Stimulated activated CD8-positive, alpha-beta memory T cell treated with anti-CD3 and anti-CD28 coated beads, Interleukin-4, amount 100 ng/mL, for 48 hours (primary cell): ENCODE data around the gene CHAMP1.

Experiments used
- DNase-seq: peaks from one replicate; pipeline ENCODE4 v3.0.0-alpha.2; 2020

The CHAMP1 gene, protein sequence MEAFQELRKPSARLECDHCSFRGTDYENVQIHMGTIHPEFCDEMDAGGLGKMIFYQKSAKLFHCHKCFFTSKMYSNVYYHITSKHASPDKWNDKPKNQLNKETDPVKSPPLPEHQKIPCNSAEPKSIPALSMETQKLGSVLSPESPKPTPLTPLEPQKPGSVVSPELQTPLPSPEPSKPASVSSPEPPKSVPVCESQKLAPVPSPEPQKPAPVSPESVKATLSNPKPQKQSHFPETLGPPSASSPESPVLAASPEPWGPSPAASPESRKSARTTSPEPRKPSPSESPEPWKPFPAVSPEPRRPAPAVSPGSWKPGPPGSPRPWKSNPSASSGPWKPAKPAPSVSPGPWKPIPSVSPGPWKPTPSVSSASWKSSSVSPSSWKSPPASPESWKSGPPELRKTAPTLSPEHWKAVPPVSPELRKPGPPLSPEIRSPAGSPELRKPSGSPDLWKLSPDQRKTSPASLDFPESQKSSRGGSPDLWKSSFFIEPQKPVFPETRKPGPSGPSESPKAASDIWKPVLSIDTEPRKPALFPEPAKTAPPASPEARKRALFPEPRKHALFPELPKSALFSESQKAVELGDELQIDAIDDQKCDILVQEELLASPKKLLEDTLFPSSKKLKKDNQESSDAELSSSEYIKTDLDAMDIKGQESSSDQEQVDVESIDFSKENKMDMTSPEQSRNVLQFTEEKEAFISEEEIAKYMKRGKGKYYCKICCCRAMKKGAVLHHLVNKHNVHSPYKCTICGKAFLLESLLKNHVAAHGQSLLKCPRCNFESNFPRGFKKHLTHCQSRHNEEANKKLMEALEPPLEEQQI

DNA sequence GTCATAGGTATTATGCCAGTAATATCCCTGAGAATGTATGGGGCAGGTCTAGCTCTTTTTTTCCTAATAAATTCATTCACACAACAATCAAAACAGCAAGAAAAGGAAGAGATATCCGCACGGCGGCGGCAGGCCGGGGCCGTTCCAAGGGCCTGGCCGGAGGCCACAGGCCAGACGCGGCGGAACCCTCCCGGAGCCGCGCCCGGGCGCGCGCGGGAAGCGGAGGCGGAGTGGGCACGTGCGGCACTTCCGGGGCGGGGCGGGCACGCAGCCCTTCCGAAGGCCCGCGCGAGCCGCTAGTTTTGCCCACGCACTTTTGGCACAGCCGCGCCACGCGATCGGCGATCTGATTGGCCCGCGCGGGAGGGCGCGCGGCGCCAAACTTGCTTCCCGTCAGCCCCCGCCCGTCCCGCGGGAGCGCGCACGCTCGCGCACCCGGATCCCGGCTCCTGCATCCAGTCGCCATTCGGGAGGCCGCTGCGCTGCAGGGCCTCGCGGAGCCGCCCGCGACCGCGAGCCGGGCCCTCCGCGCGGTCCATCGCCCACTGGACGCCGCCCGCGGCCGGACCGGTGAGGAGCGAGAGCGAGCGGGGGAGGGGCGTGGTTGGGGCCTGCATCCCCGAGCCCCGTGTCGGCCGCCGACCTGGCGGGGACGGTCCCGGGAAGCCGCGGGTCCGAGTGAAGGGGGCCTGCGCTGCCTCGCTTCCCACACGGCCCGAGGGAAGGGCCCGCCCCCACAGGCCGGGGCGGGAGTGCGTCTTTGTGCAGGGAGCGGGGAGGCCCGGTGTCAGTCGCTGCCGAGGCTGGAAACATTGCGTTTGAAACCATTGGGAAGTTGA, at the start of gene CHAMP1:
Gene CHAMP1 (plus strand): TSS at position 430 of the 839 bp plus-strand sequence. CDS start 9,340 bp downstream, outside the sequence.
- peak; percentile 96 for DNase-seq

DNA sequence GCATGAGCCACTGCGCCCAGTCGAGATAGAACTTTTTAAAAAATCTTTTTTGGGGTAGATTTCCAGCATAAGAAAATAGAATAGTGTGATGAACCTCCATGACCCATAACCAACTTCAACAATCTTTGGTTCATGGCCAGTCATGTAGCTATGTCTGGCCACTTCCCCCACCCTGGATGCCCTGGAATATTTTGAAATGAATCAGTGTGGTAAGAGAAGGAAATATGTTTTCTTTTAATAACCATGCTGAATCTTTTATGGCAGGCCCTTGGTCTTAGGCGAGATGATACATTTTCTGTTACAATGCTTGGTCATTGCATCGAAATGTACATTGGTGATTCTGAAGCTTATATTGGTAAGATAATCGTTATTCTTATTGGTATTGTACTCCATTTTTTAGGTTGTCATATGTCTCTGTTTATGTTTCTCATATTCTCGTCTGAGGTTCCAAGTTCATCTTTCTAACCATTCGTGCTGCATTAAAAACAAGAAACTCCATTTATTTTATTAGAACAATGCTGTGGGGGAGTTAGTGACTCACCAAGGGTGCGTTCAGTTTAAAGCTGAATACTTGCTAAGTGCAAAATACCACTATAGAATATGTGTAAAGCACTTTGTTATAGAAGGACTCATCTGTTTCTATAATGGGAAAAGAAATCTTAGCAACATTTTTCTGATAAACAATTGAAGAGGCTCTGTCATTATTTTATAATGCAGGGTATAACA, 49.3 kb upstream of the CHAMP1 start:
- no peak for DNase-seq

DNA sequence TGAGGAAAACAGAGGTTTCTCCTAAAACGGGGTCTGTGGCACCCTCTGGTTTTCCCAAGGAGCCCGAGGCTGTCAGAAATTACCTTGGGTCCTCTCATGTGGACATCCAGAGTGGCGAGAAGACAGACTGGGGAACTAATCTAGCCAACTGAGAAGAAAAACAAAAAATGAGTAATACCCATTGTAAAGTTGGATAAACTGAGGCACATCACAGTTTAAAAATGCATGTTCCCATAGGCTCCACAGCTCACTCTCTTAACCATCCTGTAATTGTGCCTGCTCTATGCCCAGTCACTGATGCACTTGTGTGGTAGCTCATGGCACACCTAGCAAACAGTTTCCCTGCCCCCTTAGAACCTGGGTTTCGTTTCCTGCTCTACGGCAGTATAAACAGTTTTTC, 48.1 kb upstream of the CHAMP1 start:
- no peak for DNase-seq

DNA sequence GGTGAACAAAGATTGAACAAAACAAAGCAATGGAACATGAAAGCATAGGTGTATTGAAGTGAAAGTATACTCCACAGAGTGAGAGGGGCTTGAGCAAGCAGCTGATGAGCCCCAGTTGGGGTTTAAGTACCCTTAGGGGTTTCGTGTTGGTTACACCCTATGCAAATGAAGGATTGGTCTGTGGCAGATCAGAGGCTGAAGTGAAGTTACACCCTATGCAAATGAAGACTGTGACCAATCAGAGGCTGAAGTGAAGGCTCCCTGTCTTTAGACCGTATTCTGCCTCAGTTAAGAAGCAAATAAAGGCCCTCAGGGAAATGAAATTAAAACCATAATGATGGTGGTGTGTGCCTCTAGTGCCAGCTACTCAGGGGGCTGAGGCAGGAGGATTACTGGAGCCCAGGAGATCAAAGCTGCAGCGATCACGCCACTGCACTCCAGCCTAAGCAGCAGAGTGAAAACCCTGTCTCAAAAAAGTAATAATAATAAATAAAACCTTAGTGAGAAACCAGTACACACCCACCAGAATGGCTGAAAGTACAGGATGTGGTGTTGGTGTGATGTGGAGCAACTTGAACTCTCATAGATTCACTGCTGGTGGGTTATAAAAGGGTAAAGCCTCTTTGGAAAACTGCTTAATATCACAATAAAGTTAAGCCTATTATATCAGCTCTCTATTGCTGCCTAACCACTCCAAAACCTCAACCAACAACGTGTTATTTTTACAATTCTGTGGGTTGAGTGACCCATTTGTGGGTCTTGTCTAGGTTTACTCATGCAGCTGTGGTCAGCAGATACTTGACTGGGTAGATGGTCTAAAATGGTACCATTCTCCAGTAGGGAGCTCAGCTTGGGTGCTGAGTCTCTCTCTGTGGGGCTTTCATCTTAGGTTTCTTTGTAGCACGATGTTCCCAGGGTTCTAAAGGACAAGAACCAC, 45.7 kb upstream of the CHAMP1 start:
- no peak for DNase-seq

DNA sequence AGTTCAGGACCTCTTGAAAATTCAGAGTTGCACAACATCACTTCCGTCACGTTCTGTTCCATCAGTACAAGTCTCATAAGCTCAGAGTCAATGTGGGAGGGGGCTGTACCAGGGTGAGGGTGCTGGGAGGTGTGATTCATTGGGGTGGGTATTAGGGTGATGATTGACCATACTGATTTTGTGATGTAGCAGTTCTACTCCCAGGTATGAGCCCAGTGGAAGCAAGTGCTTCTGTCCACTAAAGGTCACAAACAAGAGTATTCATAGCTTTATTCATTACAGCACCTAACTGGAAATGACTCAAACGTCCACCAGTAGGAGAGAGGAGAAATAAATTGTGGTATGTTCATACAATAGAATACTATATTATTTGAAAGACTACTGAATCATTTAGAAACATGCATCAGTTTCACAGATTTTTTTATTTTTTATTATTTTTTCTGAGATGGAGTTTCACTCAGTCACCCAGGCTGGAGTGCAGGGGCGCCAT, 45.0 kb upstream of the CHAMP1 start:
- DNase-seq, result no peak

DNA sequence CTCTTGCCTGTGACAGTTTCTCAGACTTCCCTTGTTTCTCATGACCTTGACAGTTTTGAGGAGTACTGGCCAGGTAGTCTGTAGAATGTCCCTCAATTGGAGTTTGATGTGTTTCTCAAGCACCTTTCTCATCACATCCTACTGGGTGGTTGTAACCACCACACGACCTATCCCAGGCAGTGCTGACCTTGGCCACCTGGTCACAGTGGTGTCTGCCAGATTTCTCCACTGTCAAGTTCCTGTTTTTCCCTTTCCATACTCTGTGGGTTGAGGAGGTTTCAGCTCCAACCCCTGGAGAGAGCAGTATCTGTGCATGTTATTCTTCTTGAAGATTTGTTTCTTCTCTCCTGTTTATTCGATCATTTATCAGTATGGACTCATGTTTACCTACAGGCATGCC, 41.3 kb upstream of the CHAMP1 start:
- DNase-seq, result no peak

DNA sequence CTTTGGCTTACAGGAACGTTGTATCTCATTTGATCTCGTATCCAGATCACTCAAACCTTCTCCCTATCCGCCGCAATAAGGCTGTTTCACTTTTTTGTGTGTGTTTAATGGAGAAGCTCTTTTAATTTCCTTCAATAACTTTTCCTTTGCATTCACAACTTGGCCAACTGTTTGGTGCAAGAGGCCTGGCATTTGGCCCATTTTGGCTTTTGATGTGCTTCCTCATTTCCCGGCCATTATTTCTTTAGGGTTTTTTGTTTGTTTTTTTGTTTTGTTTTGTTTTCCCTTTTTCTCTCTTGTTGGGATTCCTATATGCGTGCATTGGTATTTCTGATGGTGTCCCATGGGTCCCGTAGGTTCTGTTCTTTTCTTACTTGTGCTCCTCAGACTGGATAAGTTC, 39.0 kb upstream of the CHAMP1 start:
- no peak for DNase-seq

DNA sequence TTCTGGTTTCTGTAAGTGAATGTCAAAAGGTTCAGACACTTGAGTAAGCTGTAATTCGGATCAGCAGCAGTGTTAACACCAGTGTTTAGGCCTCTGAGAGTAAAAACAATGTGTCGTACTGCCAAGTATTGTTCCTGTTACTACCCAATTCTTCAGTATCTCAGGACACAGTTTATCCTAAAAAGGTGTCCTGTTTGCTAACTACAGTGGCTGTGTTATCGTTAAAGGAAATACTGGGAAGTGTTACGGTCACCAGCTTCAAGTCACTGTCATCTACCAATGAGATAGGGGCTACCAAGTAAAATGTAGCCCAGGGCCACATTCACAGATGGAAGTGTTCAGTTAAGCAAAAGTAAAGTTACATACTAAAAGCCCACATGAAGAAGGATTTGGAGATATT, 35.2 kb upstream of the CHAMP1 start:
- no peak for DNase-seq

DNA sequence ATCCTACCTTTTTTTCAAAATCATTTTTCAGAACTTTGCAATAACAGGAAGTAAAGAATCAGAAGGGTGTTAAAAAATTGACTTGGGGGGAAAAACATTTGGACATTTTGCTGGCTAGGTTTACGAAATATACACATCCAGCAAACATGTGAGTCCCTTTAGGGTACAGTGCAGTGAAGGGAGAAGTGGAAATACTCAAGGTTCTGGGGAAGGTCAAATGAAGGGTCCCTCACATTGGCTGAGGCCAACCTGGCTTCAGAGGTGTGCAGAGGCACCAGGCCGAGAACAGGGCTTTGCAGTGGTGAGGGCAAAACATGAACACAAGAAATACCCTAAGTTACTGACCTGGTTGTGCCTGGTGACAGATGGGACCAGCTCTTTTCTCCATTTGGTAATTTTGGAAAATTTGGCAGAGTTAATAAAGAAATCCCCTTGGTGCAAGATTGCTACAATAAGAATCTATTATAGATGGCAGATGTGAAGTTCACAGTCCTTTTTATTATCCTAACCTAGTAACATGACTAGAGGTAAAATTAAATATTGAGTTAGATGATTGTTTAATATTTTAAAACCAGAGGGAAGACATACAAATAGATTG, 34.4 kb upstream of the CHAMP1 start:
- no peak for DNase-seq

DNA sequence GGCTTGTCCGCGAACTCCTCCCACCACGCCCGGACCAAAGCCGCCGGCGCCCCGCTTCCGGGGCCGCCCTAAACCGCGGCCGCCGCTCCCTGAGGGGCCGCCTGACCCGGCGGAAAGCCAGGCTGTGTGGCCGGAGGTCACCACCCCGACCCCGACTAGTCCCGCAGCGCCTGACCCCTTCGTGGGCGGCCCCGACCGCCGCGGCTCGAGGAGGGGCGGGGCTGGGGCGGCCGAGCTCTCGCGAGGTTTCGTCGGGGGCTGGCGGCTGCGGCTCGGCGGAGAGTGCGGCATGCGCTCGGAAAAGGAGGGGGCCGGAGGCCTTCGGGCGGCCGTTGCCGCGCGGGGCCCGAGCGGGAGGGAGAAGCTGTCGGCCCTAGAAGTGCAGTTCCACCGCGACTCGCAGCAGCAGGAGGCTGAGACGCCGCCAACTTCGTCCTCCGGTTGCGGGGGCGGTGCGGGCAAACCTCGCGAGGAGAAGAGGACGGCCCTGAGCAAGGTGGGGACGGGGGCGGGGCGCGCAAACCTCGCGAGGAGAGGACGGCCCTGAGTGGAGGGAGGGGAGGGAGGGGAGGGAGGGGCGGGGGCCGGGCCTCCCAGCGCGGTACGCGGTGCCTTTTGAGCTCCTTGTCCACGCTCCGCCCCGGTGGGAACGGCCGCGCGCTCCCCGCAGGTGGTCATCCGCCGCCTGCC, 32.8 kb upstream of the CHAMP1 start, which contains the start of gene UPF3A:
Gene UPF3A (plus strand): TSS at position 251 of the 690 bp plus-strand sequence. CDS start 39 bp downstream, at position 290.
- DNase-seq, result peak; percentile 90

DNA sequence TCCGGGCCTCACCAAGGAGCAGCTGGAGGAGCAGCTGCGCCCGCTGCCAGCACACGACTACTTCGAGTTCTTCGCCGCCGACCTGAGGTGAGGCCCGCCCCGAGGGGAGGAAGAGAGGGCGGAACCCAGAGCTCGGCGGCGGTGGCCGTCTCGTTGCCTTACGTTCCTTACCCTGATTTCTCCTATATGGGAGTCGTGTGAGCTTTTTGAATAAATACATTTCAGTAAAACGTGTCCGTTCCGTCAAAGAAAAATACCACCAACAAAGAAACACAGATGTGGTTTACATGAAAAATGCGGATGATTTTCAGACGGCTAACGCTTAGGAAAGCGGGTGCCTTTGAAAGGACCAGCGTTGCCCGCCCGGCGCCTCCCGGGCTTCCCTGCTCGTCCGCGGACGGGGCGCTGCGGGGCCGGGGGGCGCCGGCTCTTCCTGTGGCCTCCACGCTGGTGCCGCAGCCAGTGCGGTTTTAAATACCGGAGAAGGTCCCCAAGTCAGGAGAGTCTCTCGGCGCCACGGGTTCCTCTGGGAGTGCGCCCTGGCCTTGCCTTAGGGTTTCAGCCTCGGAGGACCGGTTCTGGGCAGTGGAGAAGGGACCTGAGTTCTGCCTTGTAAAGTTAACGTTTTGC, 32.1 kb upstream of the CHAMP1 start:
- DNase-seq, result peak; percentile 54

DNA sequence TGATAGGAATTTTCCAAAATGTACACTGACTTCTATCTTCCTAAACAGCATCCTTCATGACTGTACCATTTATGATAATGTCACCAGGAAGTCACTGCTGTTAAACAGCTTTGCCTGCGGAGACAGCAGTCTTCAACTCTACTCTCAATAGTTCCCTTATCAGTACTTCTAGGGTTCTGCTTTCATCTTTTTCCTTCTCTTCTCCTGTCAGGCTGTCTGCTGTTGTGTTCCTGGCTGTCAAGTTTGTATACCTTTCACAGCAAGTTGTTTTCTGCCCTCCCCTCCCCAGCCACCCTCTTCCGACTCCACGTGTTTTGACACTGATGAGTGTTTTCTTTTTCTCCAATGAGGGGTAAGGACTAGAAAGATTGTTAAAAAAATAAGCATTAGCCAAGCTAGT, 30.7 kb upstream of the CHAMP1 start:
- DNase-seq, result no peak

DNA sequence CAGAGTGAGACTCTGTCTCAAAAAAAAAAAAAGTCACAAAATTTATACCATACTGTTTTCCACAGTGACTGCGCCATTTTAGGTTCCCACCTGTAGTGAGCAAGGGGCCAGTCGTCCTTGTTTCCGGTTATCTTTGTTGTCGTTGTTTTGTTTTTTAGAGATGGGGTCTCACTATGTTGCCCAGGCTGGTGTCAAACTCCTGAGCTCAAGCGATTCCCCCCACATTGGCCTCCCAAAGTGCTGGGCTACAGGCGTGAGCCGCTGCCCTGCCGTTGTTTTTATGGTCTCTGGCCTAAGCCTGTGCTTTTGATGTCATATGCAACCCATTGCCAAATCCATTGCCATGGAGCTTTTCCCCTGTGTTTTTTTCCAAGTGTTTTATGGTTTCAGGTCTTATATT, 29.6 kb upstream of the CHAMP1 start:
- no peak for DNase-seq

DNA sequence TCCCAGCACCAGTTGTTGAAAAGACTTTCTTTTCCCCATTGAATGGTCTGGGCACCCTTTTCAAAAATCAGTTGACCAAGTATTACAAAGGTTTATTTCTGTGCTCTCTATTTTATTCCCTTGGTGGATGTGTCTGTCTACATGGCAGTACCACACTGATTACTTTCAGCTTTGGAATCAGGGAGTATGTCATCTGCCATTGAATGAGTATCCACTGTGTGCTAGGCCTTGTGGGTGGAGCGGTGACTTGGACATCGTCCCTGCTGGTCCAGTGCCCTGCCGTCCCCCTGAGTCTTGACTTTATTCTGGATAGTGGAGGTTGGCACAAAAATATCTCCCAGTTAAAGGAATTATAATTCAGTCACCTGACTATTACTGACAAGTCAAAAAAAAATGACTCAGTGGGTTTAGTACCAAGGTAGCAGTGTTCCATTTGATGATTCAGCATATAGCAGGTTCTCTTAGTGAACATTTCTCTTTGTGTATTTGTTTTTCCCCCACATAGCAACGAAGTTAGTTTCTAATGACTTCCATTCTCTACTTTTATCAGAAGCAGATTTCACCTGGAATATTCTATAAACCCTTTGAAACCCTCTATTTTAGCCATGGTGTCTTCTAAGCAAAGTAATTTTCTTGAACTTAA, 29.0 kb upstream of the CHAMP1 start:
- DNase-seq, result no peak

DNA sequence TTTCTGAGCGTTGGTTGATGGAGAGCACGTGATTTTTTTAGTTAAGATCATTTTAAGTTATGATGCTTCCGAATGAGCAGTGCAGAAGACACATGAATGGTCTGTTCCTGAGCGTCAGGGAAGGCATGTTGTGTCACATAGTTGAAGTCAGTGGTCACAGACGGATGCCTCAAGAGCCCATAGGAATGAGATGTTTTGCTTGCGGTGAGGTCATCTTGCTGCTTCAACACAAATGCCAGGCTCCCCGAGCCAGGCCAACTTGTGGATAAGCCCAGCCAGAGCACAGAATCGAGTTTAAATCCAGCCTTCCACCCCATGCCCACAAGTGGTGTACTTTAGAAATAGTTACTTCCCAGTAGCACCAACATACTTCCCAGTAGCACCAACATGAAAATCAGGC, 27.5 kb upstream of the CHAMP1 start:
- no peak for DNase-seq

DNA sequence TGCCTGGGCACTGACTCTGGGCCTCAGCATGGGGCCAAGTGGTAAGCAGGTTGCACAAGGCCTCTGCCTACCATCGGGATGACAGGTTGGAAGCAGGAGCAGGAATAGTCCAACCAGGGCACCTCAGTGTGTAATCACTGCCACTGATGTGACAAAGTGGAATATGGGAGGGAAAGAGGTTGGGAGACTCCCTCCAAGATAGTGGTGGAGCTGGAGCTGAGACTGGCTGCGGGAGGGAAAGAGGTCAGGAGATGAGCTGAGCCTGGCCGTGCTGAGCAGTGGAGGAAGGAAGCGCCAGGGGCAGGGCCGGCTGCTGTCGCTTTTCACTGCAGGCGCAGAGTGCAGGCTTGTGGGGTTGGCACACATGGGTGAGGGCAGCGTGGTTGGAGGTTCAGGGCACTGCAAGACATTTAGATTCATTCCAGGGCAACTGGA, 26.1 kb upstream of the CHAMP1 start:
- DNase-seq, result no peak

DNA sequence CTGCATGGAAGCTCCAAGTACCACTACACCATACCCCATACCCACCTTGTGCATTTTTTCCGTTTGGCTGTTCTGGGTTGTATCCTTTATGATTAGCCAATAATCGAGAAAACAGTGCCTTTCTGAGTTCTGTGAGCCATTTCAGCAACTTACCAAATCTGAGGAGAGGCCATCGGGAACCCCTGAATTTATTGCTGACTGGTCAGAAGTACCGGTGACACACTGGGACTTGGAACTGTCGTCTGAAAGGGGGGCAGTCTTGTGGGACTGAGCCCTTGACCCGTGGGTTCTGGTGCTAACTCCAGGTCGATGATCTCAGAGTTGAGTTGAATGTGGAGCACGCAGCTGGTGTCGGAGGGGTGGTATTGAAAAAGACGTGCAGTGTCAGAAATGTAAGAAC, 17.9 kb upstream of the CHAMP1 start:
- no peak for DNase-seq

DNA sequence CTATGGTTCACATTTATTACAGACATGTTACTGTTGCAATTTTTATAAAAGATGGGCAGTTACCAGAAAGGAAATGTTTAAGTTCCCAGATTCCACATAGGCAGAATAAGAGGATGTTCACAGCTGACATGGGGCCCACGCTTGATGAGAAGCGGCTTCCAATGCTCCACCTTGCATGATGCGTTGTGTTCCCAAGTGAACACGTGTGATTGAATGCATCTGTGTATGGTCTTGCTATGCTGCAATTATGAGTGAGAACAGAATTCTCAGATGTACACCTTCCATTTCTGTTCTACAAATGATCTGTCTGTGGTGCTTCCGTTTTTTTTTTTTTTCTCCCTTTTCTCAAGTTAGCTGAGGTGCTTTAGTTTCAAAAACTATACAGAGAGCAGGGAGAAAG, 17.4 kb upstream of the CHAMP1 start:
- no peak for DNase-seq

DNA sequence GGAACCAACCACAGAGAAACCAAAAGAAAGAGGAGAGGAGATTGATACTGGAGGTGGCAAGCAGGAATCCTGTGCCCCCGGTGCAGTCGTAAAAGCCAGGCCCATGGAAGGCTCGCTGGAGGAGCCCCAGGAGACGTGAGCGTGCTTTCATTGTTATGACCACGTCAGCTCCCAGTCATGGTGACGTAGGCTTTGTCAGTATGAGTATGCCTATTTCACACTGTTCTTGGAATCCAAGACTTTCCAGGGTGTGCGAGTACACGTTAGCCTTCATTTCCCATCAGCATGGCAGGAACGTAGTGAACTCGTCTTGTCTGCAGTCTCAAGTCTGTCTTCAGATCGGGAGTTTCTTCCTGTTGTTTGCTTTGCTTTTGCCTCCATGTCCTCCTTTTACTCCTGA, 15.4 kb upstream of the CHAMP1 start:
- DNase-seq, result no peak
